GM18867 (cell line): ENCODE results near the gene LRRC61.

ENCODE experiments used
- ATAC-seq: cut with Tn5 transposase; IDR thresholded peaks from one replicate; pipeline ENCODE4 v1.9.1; 2021; ENCODE audit warnings: mild to moderate bottlenecking, moderate library complexity; ENCODE audit not compliant: unreplicated experiment

The LRRC61 gene

DNA sequence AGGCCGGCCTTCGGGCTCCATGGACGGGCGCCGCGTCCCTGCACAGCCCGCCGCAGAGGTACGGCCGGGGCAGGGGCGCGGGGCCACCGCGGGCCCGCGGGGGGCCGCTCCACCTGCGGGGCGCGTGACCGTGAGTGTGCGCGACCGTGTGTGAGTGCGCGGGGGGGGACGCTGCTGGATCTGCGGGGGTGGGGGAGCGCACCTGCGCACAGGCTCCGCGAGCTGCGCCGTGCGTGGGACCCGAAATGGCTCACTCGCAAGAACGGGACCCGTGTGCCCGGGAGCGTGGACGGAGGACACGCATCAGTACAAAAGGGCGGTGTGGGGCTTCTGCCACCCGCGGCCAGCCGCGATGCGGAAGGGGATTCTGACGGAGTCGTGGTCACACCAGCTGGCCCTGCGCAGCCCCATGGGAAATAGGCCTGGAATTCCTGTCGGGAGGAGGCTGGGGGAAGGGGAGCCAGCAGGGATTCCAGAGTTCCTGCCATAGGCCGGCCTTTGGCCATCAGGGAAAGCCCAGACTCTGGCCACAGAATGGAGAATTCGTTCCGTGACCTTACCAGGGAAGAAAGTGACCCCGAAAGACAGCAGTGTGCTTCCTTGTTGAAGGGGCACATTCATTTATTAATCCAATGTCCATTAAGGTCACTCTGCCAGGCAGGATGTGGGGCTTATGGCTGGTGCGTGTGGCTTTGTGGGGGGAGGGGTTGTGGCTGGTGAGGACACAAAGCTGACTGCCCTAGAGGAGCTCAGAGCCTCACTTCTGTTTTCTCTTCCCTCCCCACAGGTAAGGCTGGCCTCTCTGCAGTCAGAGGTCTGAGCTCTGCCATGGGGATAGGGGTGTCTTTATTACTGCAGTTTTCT is 46.0 kb downstream of the LRRC61 start:
- peak; percentile 39 for ATAC-seq

DNA sequence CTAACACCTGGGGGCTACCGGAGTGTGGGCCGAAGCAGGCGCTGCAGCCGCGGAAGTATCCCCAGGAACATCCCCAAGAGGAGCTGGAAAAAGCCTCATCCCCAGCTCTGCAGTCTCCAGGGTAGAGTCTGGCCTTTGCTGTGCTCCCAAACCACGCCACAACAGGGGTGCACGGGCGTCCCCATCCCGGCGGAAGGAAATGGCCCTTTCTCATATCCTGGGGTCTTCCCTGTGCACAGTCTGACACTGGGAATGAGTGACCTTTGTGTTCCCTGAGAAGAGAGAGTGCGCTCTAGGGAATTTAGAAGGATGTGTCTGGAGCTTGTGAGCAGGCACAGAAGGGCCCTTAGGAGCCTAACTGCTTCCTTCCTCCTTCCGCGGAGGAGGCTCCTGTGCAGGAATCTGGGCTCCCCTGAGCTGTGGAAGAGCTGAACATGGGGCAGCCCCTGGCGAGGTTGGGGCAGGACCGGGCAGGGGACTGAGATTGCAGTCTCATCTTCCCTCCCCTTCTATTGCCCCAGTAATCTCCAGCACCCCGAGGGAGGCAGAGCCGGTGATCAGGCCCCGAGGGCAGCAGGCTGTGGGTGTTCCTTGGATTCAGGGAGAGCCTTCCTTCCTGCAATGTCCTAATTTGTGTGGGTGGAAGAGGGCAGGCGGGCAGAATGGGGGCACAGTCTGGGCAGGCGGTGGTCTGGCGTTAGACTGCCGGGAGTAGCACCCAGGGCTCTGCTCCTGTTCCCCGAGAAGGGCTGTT is 46.8 kb downstream of the LRRC61 start:
- no peak for ATAC-seq

DNA sequence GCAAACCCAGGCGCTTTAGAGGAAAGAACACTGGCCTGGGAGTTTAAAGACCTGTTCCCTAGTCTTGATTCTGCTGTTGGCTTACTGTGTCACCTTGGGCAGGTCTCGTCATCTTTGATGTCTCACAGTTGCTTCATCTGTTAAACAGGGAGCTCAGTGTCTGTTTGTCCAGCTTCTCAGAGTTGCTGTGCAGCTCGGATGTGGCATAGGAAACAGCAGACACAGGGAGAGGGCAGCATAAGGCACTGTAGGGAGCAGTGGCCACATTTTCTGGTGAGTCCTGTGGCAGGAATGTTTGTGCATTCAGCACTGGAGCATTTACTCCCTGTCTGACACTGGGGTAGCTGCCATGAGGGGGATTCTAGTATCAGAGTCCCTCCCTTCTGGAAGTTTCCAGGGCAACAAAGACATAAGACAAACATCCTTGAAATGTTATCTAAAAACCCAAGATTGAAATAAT is 47.5 kb downstream of the LRRC61 start:
- no peak for ATAC-seq

DNA sequence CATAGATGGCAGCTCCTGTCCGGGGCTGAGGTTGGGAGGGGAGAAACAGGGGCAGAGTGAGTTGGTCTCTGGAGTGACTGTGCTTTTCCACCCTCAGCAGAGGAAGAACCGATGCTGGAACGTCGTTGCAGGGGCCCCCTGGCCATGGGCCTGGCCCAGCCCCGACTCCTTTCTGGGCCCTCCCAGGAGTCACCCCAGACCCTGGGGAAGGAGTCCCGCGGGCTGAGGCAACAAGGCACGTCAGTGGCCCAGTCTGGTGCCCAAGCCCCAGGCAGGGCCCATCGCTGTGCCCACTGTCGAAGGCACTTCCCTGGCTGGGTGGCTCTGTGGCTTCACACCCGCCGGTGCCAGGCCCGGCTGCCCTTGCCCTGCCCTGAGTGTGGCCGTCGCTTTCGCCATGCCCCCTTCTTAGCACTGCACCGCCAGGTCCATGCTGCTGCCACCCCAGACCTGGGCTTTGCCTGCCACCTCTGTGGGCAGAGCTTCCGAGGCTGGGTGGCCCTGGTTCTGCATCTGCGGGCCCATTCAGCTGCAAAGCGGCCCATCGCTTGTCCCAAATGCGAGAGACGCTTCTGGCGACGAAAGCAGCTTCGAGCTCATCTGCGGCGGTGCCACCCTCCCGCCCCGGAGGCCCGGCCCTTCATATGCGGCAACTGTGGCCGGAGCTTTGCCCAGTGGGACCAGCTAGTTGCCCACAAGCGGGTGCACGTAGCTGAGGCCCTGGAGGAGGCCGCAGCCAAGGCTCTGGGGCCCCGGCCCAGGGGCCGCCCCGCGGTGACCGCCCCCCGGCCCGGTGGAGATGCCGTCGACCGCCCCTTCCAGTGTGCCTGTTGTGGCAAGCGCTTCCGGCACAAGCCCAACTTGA is 48.2 kb downstream of the LRRC61 start:
- no peak for ATAC-seq

DNA sequence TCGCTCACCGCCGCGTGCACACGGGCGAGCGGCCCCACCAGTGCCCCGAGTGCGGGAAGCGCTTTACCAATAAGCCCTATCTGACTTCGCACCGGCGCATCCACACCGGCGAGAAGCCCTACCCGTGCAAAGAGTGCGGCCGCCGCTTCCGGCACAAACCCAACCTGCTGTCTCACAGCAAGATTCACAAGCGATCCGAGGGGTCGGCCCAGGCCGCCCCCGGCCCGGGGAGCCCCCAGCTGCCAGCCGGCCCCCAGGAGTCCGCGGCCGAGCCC is 48.8 kb downstream of the LRRC61 start:
- ATAC-seq, result no peak

DNA sequence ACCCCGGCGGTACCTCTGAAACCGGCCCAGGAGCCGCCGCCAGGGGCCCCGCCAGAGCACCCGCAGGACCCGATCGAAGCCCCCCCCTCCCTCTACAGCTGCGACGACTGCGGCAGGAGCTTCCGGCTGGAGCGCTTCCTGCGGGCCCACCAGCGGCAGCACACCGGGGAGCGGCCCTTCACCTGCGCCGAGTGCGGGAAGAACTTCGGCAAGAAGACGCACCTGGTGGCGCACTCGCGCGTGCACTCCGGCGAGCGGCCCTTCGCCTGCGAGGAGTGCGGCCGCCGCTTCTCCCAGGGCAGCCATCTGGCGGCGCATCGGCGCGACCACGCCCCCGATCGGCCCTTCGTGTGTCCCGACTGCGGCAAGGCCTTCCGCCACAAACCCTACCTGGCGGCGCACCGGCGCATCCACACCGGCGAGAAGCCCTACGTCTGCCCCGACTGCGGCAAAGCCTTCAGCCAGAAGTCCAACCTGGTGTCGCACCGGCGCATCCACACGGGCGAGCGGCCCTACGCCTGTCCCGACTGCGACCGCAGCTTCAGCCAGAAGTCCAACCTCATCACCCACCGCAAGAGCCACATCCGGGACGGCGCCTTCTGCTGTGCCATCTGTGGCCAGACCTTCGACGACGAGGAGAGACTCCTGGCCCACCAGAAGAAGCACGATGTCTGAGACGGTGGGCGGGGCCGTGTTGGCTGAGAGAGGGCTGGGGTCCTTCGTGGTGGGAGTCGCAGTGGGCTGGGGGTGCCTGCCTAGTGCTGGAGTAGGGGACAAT is 49.3 kb downstream of the LRRC61 start:
- no peak for ATAC-seq

DNA sequence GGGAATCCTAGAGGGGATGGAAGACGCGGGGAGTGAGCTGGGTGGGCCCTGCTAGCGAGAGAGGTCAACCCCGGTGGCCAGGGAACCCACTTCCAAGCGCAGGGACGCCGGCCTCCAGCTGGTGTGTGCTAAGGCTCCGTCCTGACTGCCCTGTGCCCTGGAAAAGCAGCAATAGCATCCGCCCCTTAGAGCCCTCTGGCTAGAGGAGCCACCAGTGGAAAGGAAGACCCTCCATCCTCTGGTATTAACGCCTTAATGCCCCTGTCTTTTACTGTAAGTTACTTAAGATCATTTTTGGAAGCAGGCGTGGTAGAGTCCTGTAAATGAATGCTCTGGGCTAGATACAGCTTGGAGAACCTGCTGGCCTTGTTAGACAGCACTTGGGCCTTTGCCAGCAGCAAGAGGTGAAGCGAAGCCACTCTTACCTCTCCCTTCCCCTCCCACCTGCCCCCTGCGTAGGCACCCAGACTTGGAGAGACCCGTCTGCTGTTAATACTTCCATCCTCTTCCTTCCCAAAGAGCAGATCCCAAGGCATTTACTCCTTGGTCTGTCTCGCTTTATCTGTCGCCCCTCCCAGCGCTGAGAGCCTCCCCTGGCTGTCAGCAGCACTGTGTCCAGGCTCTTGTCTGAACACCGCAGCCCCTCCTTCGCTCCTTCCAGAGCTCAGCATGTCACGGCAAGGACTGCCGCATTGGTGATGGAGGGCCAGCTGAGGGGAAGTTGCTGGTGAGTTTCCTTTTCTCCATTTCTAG is 50.1 kb downstream of the LRRC61 start:
- no peak for ATAC-seq

DNA sequence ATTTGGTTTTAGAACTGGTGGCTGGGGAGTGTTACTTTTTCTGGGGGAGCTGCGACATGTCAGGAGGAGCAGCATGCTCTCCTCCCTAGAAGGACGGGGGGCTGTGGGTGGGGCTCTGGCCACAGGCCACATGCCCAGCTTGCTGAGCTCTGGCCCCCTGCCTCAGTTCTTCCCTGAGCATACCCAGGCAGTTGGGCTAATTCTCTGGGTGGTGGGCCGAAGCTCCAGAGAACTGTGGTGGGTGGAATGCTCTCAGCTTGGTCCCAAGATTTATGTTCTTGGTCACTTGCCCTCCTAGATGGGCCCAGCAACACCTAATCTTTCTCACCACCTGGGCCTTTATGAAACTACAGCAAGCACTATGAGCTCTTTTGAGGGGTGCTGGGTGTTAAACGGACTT is 50.9 kb downstream of the LRRC61 start:
- ATAC-seq, result no peak

DNA sequence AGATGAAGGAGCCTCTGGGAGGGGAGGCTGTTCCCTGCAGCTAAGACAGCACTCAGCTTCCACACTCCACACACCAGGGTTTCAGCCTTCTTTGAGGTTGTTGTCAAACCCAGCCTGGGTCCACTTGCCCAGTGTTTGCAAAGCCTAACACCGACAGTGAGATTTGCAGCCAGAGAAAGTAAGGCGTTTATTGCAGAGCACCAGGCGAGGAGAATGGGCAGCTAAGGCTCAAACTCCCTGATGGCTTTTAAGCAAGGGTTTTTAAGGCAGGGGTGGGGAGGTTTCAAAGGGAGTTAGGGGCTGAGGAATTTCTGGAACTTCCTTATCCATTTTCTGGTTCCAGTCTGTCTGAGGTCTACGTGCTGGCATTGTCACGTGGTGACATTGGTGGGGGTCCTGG is 51.3 kb downstream of the LRRC61 start:
- ATAC-seq, result no peak

DNA sequence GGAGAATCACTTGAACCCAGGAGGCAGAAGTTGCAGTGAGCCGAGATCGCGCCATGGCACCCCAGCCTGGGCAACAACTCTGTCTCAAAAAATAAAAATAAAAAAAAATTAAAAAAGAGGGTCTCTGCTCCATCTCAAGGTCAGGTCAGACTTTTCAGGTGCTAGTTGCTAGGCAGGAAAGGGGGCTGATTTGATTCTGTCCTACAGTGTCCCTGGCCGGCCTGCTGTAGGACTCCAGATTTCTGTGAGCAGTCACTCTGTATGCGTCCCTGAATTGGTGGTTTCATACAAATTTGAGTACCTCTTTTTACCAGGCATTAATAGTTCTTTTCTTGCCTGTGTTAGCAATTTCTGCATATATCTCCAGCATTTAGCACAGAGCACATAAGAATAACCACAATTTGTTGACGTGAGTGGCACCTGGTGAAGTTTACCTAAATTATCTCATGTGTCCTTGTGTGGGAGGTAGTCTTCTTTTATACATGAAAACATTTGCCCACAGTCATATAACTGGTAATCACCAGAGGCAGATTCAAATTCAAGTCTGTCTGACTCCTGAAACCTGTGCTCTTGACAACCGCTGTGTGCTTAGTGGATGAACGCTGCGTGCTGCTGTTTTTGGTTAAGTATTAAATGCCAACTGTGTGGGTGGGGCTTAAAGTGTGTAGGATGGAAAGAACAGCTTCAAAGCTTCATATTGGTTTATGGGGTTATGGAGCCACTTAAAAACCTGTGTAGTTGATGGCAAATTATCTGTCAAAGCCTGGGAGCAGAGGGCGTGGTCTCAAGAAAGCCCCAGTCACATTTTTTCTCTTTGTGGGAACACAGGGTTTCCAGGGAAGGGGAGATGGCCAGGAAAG is 52.7 kb downstream of the LRRC61 start:
- ATAC-seq, result peak; percentile 23

DNA sequence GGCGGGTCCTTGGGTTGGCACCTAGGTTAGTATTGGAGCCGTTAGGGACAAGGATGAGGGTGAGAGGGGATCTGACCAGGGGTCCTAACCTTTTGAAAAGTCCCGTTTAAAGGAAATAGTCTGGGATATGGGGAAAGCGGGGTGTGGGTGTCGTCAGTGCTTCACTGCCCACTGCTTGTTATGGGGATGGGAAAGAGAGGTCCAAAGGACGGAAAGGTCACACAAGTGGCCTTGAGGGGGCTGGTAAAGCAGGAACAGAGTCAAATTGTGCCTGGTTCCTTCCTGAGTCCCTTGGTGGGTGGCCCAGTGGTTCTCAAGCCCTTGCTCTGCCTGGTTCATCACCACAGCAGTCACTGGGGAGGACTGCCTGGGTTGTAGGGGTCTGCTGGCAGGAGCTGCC is 53.4 kb downstream of the LRRC61 start:
- ATAC-seq, result no peak

DNA sequence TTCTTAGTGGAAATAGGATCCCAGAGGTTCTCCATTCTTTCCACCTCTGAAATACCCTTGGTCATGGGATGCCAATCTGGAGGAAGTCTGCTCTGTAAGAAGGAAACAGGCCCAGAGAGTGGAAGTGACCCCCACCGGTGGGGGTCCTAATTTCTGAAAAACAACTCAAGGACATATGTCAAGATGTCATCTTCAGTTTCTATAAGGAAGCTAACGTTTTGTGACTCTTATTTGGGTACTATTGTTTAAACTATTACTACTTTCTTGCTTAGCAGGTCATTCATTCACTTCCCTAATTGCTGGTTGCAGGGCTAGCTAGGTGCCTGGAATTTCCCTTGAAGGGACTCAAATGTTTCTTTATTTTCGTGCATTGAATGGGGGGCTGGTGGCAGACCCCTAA is 54.0 kb downstream of the LRRC61 start:
- no peak for ATAC-seq

DNA sequence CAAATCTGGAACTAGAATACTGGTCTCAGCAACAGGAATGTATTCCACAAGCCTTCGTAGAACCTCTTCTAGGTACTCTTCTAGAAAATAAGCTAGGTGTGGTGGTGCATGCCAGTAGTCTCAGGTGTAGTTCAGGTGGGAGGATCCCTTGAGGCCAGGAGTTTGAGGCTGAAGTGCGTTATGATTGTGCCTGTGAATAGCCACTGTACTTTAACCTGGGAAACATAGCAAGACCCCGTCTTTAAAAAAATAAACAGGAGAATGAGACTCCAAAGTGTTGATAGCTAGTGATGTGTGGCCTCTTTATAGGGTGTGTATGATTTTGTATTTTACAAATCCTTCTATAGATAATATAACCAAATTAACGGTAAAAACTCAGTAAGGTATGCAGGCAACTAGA is 54.5 kb downstream of the LRRC61 start:
- no peak for ATAC-seq

DNA sequence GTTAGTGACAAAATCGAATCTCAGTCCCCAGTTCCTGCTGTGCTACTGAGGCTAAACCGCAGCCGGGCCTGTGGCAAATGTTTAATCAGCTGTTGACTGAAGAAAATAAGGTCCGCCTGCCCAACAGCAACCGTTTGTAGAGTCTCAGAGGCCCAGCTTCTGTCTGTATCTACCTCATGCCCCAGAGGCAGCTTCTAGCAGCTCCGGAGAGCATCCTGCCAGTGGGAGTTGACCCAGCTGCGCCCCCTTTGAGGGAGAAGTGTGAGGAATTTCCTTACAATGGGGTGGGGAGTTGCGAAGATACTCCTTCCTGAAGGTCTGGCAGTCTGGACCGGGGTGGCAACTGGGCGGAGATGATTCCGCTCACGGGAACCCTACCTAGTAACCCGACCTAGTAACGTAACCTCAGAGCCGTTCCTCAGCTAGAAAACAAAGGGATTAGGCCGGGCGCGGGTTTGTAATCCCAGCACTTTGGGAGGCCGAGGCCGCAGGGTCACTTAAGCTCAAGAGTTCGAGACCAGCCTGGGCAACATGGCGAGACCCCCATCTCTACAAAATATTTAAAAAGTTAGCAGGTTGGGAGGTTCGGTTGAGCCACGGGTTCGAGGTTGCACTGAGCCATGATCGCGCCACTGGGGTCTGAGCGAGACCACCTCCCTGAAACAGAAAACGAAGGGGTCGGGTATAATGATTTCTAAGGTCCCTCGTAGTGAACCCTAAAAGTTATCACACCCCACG is 55.1 kb downstream of the LRRC61 start:
- no peak for ATAC-seq

DNA sequence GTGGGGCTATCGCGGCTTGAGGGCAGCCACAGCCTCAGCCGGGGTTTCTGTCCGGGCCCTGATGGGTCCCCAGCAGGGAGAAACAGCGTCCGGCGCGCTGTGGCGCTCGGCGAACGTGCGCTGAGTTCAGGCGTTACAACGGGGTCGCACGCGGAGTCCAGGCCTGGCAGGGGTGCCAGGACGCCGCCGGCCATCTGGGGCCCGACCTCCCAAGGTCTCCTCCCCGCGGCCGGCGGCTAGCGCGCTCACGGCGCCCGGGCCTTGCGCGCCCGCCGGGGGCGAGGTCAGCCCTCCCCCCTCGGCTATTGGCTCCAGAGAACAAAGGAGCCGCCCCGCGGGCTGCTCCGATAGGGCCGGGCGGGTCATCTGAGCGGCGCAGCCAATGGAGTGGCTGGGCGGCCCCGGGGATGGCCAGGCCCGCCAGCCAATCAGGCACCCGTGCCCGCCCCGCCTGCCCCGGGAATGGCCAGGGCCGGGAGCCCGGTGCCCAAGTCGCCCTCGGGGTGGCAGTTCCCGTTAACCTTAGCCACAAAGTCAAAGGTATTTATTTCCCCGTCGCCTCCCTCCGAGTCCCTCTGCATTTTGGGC is 55.8 kb downstream of the LRRC61 start, which contains the start of gene ZNF775:
Gene ZNF775 (plus strand): TSS at position 478 of the 588 bp plus-strand sequence. CDS start 9,141 bp downstream, outside the sequence.
- peak; percentile 79 for ATAC-seq

DNA sequence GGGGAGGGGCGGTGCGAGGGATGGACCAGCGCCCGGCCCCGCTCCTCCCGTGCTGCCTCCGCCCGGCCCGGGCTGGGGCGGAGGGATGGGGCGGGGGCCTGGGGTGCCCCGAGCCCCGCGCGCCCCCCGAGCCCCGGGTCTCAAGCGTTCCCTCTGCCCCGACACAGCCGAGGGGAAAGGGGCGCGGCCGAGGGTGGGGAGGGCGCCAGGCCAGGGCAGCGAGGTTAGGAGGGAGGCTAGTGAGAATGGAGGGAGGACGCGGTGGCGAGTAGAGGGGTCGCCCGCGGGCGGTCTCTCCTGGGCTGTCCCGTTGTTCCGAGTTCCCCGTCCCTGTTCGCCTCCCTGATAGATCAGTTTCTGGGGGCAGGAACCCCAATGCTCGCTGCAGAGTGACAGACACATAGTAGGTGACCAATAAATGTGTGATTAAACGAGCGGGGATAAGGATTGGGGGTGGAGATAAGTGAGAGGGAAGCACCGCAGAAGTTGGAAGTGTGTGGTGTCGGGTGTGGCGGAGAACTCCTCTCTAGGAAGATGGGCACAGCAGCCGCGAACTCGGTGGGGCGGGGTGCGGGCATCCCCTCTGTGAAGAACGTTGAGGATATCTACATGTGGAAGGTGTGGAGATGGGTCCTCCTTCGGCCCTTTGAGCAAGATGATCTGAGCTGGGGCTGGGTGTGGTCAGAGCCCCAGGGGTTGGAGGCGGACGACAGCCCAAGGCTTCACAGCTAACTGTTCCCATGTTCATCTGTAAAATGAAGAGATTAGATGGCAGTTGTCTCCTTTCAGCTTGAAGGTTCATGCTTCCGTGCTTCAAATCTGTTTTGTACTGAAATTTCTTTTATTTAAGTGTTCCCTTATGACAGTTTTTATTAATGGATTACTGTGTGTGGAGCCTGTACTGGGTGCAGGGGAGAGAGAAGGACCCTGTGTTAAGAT is 56.6 kb downstream of the LRRC61 start:
- ATAC-seq, result no peak

DNA sequence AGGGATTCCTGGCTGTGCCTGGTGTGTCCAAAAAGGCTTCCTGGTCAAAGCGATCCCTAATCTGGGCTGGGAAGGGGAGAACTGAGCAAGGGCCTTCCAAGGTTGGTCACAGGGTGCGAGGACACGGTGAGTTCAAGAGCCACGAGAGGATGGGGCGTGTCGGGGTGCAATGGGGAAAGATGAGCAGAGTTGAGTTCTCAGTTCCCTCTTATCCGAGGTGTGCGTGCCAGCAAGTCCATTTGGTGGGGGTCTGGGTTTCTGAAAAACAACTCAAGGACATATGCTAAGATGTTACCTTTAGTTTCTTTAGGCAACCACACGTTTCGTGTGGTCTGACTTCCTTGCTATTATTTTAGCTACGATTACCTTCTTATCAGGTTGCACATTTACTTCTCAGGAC is 57.3 kb downstream of the LRRC61 start:
- ATAC-seq, result peak; percentile 16
